Left forelimb (tissue), 1 donor: ENCODE results near the gene WDFY2.

ENCODE experiments used
- DNase-seq: peaks from one replicate; pipeline ENCODE4 v3.0.0-alpha.2; 2018; ENCODE audit warnings: low spot score

The WDFY2 gene

GRCh38 chr13:51707461-51707860 is 123.2 kb downstream of the WDFY2 start:
- no peak for DNase-seq

DNA sequence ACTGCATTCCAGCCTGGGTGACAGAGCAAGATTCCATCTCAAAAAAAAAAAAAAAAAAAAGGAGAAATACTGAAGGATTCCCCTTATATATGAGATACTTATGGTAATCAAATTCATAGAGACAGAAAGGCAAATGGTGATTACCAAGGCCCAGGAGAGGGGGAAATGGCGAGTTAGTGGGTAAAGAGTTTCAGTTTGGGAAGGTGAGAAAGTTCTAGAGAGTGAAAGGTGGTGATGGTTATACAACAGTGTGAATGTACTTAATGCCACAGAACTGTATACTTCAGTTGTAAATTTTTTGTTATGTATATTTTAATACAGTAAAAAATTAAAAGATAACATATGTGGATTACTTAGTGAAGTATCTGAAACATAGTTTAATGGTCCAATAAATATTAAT is 129.5 kb downstream of the WDFY2 start:
- no peak for DNase-seq

DNA sequence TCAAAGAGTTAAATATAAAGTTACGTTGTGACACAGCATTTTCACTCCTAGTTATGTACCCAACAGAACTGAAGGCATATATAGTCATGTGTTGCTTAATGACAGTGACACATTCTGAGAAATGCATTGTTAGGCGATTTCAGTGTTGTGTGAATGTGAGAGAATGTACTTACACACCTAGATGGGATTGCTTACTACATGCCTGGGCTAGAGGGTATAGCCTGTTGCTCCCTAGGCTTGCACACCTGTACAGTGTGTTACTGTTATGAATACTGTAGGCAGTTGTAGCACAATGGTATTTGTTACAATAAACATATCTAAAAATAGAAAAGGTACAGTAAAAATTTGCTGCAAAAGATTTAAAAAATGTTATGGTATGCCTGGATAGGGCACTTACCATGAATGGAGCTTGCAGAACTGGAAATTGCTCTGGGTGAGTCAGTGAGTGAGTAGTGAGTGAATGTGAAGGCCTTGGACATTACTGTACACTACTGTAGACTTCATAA is 130.5 kb downstream of the WDFY2 start:
- no peak for DNase-seq

- no peak for DNase-seq
Observed at GRCh38 chr13:51715613-51716012, 131.4 kb downstream of the WDFY2 start.

DNA sequence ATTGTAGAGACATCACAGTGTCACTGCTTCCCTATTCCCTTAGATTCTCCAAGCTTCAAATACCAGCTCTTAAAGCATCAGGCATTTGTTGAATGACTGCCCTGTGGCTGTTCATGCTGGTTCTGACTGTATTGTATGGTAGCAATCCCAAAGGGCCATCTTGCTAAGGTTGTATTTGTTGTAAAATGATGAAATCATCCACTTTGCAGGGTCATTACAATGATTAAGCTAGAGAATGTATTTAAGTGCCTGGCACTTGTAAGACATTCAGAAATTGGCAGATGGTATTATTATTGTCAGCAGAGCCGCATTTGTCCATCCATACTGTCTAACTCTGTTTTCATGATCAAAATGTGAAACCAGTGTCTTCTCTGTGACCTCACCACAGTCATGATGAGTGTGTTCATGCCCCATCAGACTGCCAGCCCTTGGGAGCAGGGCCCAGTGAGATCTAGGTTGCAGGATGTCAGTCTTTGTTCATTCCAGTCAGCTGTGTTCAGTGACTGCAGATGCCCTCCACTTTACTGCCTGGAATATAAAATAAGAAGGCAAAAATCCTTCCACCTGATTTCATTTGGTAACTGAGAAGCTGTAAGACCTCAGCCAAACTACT is 133.6 kb downstream of the WDFY2 start:
- no peak for DNase-seq

DNA sequence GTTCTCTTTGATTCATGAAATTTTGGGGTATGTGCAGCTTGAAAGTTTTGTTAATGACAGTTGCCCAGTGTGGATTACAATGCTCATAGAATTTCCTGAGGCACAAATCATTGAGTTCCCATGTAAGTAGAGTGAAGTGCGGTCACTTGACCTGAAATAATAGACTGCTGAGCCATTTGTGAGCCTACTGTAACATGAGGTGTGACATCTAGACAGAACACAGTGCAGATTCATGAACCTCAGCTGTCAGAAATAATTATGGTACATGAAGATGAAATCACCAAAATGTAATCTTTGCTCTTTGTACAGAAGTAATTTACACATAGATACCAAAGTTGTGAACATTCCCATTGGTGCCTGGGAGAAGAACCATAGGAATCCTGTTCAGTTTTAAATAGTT is 135.1 kb downstream of the WDFY2 start:
- DNase-seq = no peak

DNA sequence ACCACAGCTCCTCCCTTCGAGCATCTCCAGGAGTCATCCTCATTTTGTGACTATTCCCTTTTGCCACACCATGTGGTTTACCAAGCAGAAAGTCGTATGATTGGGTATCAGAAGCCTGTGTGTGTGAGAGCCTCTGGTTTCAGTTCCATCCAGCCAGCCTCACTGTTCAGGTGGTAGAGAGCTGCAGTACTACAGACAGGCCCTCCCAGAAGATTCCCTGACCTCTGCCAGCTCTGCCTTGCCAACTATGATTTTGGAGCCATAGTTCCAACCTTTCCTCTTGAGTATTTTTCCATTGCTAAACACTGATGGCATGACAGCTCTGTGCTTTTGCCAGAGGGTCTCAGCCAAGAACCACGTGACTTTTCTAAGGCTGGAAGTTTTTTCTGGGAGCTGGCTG is 137.2 kb downstream of the WDFY2 start:
- no peak for DNase-seq

- DNase-seq = no peak
Observed at GRCh38 chr13:51723529-51723928, 139.3 kb downstream of the WDFY2 start.

DNA sequence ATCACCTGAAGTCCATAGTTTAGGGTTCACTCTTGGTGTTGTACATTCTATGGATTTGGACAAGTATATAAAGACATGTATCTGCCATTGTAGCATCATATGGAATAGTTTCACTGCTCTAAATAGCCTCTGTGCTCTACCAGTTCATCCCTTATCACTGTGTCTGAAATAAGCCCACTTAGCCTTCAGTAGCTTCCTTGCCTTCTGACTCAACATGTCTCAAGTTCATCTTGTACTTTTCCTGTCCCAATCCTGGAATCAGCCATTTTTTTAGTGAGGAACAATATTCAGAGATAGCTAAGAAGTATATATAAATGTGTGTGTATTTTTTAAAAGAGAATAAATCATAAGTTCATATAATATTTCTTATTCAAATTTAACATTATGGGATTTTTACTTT is 140.5 kb downstream of the WDFY2 start:
- no peak for DNase-seq

GRCh38 chr13:51726446-51727193 is 142.4 kb downstream of the WDFY2 start:
- no peak for DNase-seq

DNA sequence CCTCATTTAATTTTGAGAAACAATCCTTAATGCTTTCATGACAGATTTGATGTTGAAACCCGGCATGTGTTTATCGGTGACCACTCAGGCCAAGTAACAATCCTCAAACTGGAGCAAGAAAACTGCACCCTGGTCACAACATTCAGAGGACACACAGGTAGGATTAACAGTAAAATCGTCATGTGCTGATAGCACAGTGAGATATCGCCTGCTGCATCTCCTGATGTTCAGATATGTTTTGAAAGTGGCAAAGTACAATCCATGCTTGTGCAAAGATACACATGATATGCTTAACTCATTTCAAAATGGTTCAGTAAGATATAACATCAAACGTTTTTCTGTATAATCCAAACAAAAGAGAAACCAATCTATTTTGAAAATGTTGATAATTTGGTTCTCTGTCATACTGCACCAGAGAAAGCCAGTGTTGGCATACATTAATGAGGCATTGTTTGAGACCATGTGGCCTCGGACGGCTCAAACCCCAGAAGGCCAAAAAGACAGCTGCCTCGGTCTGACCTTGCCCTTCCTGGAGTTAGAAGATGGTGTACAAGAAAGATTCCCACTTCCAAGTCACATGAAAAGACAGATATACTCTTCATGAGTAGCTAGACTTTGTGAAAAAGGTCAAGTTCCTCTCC is 143.5 kb downstream of the WDFY2 start:
- no peak for DNase-seq

DNA sequence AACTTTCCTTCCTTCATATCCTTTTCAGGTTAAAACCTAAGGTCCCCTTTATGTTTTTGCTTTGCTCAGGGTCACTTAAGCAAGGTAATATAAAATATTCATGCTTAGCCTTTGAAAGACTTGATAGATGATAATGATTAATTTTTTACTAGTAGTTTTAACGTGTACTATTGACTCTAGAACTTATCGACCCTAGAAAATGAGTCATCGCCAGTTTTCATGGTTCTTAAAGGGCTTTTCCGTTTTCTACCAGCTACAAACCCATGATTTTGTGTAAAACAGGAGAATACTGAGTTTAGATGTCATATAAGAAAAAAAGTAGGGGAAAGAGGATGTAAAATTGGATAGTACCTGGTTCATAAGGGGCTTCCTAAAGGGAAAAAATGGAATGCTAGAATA is 144.0 kb downstream of the WDFY2 start:
- DNase-seq = no peak

DNA sequence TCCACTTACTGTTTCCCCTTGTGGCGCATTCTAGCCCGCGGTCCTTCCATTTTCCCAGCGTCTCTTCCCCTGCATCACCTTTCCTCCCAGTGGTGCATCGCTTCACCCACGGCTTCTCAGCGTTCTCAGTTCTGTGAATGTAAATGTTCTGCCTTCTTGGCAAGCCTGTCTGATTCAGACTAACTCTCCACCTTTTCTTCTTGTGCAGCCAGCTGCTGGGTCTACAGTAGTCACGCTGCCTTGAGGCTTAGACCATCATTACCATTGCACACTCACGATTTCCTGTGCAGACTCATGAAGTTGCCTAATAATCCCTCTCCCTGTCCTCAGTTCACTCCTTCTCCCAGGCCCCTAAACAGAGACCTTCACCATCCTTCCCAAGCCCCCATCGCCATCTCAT is 144.7 kb downstream of the WDFY2 start:
- no peak for DNase-seq

DNA sequence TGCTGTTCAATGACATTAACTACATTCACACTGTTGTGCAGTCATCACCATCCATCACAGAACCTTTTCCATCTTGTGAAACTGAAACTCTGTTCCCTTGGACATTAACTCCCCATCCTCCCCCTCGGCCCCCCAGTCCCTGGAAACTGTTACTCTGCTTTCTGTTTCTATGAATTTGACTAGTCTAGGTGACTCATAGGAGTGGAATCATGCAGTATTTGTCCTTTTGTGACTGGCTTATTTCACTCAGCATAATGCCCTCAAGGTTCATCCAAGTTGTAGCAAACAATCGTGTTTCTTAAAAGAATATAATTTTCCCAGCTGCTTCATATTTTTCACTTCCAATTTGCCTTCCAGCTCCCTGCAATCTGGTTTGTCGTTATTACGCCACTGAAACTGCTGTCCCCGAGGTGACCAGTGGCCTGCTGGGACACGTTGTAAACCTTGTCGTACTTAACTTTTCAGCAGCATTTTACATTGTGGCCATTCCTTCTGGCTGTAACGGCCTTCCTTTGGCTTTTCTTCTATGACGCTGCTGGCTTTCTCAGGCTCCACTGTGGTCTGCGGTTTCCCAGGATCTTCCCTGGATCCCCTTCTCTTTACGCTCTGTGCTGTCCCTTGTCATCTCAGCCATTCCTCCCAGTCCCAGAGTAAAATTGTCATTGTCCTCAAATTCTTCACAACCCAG is 145.7 kb downstream of the WDFY2 start:
- no peak for DNase-seq

- DNase-seq = no peak
Observed at GRCh38 chr13:51730927-51731326, 146.7 kb downstream of the WDFY2 start.

DNA sequence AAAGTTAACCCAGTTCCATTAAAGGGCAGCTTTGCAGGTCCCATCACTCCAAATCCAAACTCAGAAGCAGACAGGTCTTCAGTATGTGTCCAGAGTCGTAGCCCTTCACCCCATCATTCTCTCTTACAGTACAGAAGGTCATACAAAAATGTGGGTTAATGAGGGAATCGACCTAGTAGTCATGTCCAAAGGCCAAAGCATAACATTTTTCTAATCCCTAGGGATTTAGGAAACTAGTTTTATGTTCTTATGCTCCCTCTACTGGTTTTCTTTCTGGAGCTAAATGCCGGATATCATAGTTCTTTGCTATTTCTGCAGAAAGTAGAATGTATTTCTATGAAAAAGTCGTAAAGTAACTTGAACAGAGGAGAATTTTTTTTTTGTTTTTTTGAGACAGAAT is 147.5 kb downstream of the WDFY2 start:
- no peak for DNase-seq

GRCh38 chr13:51733374-51734298 is 149.4 kb downstream of the WDFY2 start:
- DNase-seq = no peak

DNA sequence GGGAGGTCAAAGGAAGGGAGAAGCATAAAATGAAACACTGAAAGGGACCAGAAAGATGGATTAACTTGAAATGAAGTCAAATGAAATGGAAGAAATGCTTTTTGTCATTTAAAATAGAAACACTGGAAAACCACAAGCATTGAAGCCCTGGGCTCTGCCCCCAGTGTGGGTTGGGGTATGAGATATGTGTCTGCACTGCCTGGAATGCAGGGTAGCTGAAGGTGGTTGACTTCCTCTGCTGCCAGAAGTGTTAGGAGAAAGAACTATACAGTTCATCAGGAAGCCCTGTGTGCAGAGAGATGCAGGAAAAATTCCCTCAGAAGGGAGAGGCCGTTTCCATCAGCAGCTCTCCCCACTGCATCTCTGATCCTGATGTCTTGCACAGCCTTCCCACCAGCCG is 150.5 kb downstream of the WDFY2 start:
- DNase-seq = no peak

DNA sequence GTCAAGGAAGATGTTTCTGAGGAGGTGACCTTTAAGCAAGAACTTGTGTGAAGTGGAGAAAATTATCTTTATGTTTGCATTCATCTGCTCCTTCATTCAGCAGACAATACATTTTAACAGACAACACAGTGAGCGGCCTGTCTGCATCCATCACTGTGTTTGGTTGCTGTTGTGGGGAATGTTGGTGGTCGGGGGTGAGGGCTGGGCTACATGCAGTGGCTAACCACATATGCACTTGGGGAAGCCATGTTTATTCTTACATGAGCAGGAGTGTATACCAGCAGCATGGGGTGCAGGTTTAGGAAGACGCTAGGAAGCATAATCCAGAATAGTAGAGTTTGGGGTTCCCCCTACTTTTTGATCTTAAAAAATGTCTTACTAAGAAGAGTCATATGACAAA is 153.3 kb downstream of the WDFY2 start:
- DNase-seq = no peak

- DNase-seq = no peak
Observed at GRCh38 chr13:51738226-51738905, 154.1 kb downstream of the WDFY2 start.
